GM12878 (cell line): ENCODE measurements around the gene CTAGE9.

ENCODE experiments used
- CBX5 ChIP-seq: sonication (generic); IDR thresholded peaks from 2 replicates; pipeline ENCODE4 v1.6.1; 2016; ENCODE audit warnings: low read depth, moderate library complexity, mild to moderate bottlenecking, inconsistent platforms
- CHD2 ChIP-seq: IDR thresholded peaks from 2 replicates; pipeline ENCODE4 v1.6.1; 2011; ENCODE audit warnings: low read depth, low read length, improper control_type of control experiment, borderline replicate concordance
- CTCF ChIP-seq, 3 experiments: IDR thresholded peaks in 2 of 3; conservative IDR thresholded peaks in 1 of 3; 2 replicates each; pipeline ENCODE4 v1.5.1; 2011; ENCODE audit warnings: low read depth in 3 of 3, low read length in 3 of 3, mild to moderate bottlenecking in 3 of 3, control low read depth in 2 of 3, moderate library complexity in 2 of 3, inconsistent platforms in 1 of 3, mixed read lengths in 1 of 3; ENCODE audit not compliant: control insufficient read depth in 2 of 3, insufficient read depth in 1 of 3; ENCODE audit errors: extremely low read depth in 1 of 3
- FOXM1 ChIP-seq: IDR thresholded peaks from 2 replicates; pipeline ENCODE4 v1.6.1; 2012; ENCODE audit warnings: low read depth, mild to moderate bottlenecking, inconsistent platforms, low read length, moderate library complexity
- HDAC6 ChIP-seq: fragments of 200-600 bp; sonication (generic); IDR thresholded peaks from one replicate; pipeline ENCODE4 v1.8.0; 2017; ENCODE audit warnings: antibody characterized with exemption; ENCODE audit not compliant: unreplicated experiment
- JUND ChIP-seq: IDR thresholded peaks from 2 replicates; pipeline ENCODE4 v1.6.1; 2012; ENCODE audit warnings: low read depth, mild to moderate bottlenecking, low read length, improper control_type of control experiment, moderate library complexity
- NFIC ChIP-seq: IDR thresholded peaks from 2 replicates; pipeline ENCODE4 v1.6.1; 2012; ENCODE audit warnings: low read depth, mild to moderate bottlenecking, inconsistent platforms, low read length, moderate library complexity
- POLR2A ChIP-seq: IDR thresholded peaks from 2 replicates; pipeline ENCODE4 v1.6.1; 2011; ENCODE audit warnings: low read depth, mild to moderate bottlenecking, low read length
- RAD21 ChIP-seq: IDR thresholded peaks from 2 replicates; pipeline ENCODE4 v1.6.1; 2011; ENCODE audit warnings: mild to moderate bottlenecking, low read depth, low read length, moderate library complexity; ENCODE audit not compliant: insufficient read depth
- RCOR1 ChIP-seq: conservative IDR thresholded peaks from 2 replicates; pipeline ENCODE4 v1.6.1; 2012; ENCODE audit warnings: low read depth, low read length, improper control_type of control experiment
- TBL1XR1 ChIP-seq: IDR thresholded peaks from 2 replicates; pipeline ENCODE4 v1.6.1; 2012; ENCODE audit warnings: low read depth, low read length, improper control_type of control experiment
- TF ChIP-seq, protein P1 (sequence below): fragments of 450-650 bp; IDR thresholded peaks from 2 replicates; pipeline ENCODE4 v1.6.1; 2018; ENCODE audit warnings: borderline replicate concordance, mild to moderate bottlenecking; ENCODE audit not compliant: partially characterized antibody
- TF ChIP-seq, protein P2 (sequence below): IDR thresholded peaks from 2 replicates; pipeline ENCODE4 v1.6.1; 2012; ENCODE audit warnings: low read depth, low read length, improper control_type of control experiment

DNA sequence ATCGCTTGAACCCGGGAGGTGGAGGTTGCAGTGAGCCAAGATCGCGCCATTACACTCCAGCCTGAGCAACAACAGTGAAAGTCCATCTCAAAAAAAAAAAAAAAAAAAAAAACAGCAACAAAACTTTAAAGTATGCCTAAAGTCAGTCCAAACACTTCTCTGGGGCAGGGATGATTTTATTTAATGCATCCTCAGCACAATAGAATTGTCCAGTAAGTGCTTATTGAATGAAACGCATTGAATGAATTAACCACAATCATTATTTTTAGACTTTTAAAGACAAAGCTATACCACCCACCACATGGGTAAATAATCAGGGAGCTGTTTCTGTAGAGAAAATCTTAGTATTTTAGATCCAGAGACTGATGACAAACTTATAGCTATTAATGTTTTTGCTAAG is 16.6 kb upstream of the CTAGE9 start:
- no peak for TF ChIP-seq HDAC6
- TF ChIP-seq RAD21 = no peak
- no peak for TF ChIP-seq TBL1XR1
- TF ChIP-seq, protein P1, sequence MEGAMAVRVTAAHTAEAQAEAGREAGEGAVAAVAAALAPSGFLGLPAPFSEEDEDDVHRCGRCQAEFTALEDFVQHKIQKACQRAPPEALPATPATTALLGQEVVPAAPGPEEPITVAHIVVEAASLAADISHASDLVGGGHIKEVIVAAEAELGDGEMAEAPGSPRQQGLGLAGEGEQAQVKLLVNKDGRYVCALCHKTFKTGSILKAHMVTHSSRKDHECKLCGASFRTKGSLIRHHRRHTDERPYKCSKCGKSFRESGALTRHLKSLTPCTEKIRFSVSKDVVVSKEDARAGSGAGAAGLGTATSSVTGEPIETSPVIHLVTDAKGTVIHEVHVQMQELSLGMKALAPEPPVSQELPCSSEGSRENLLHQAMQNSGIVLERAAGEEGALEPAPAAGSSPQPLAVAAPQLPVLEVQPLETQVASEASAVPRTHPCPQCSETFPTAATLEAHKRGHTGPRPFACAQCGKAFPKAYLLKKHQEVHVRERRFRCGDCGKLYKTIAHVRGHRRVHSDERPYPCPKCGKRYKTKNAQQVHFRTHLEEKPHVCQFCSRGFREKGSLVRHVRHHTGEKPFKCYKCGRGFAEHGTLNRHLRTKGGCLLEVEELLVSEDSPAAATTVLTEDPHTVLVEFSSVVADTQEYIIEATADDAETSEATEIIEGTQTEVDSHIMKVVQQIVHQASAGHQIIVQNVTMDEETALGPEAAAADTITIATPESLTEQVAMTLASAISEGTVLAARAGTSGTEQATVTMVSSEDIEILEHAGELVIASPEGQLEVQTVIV = no peak
- no peak for TF ChIP-seq CTCF (IDR thresholded peaks at IDR 0.05 in 2 of 3, conservative IDR thresholded peaks at IDR 0.05 in 1 of 3; ENCODE audit: control insufficient read depth in 2 of 3, extremely low read depth in 1 of 3, insufficient read depth in 1 of 3, low read depth in 3 of 3, low read length in 3 of 3)
- TF ChIP-seq, protein P2, sequence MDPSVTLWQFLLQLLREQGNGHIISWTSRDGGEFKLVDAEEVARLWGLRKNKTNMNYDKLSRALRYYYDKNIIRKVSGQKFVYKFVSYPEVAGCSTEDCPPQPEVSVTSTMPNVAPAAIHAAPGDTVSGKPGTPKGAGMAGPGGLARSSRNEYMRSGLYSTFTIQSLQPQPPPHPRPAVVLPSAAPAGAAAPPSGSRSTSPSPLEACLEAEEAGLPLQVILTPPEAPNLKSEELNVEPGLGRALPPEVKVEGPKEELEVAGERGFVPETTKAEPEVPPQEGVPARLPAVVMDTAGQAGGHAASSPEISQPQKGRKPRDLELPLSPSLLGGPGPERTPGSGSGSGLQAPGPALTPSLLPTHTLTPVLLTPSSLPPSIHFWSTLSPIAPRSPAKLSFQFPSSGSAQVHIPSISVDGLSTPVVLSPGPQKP = no peak
- no peak for TF ChIP-seq RCOR1
- TF ChIP-seq NFIC = no peak
- TF ChIP-seq CHD2 = no peak
- TF ChIP-seq FOXM1 = no peak
- TF ChIP-seq JUND = no peak
- TF ChIP-seq POLR2A = no peak
- TF ChIP-seq CBX5 = no peak
